Measurements from ENCODE around the gene PTPRE. TPM values are rescaled to one million over a fixed set of nuclear protein-coding genes. Genes with fewer than 3 reads are reported as not detected.

Gene PTPRE
- total RNA-seq, 1 experiment from 2014 or later, result 0.70 TPM

DNA sequence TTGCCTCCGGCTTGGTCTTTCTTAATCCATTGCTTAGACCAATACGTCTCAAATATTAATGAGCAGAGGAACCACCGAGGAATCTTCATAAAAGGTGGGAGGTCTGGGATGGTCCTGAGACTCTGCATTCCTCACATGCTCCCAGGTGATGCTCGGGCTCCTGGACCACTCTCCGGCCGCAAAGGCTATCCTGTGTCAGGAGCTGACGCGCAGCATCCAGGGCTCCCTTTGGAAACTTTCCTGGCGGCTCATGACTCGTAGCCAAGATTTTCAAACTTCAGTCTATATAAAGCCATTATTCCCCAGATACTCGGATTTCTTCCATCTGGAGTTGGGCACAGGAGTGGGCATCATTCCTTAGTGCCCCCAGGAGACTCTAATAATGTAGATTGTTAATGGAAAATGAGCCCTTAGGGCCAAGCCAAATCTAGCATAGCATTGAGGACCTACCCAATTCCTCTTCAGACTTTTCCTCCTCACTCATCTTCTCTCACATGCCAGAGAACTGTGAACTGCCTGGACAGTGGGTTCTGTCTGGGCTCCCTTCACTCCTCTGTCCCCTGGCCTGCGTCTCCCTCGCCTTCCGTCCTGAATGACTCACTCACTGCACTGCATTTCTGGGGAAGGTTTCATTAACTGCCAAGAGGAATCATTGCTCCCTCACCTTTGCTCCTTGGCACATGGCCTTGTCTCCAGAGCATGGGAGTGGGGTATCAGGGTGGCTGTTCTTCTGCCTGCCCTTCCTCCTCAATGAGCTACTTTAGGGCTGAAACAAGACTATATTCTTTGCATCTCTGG, 130.0 kb downstream of the PTPRE start:
- TF ChIP-seq, protein P1, sequence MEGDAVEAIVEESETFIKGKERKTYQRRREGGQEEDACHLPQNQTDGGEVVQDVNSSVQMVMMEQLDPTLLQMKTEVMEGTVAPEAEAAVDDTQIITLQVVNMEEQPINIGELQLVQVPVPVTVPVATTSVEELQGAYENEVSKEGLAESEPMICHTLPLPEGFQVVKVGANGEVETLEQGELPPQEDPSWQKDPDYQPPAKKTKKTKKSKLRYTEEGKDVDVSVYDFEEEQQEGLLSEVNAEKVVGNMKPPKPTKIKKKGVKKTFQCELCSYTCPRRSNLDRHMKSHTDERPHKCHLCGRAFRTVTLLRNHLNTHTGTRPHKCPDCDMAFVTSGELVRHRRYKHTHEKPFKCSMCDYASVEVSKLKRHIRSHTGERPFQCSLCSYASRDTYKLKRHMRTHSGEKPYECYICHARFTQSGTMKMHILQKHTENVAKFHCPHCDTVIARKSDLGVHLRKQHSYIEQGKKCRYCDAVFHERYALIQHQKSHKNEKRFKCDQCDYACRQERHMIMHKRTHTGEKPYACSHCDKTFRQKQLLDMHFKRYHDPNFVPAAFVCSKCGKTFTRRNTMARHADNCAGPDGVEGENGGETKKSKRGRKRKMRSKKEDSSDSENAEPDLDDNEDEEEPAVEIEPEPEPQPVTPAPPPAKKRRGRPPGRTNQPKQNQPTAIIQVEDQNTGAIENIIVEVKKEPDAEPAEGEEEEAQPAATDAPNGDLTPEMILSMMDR (conservative IDR thresholded peaks at IDR 0.05), result no peak
- Histone ChIP-seq H2AK5ac (ENCODE audit: insufficient read length, low read length) (no peak overlapping the region), H3K23ac (ENCODE audit: insufficient read length, low read depth, low read length) (no peak overlapping the region), H3K4ac (ENCODE audit: low read depth, low read length) (no peak overlapping the region), H3K18ac (ENCODE audit: insufficient read length, low read depth, low read length) (no peak overlapping the region), H3K9me3 (ENCODE audit: control insufficient read depth, low read depth, low read length) (no peaks in the 10 kb centered on the region), H2BK120ac (ENCODE audit: low read depth, low read length, poor library complexity, severe bottlenecking) (no peak overlapping the region), H3T11ph (ENCODE audit: low read length) (no peak overlapping the region), H4K5ac (ENCODE audit: insufficient read length, low read depth, low read length) (no peak overlapping the region), H3K4me1 (ENCODE audit: insufficient read depth, low read length) (no peaks in the 10 kb centered on the region), H2BK15ac (ENCODE audit: low read depth, low read length) (no peak overlapping the region), H3K56ac (ENCODE audit: insufficient read length, low read depth, low read length) (no peak overlapping the region), H4K91ac (ENCODE audit: insufficient read length, low read depth, low read length) (no peak overlapping the region), H3K14ac (ENCODE audit: insufficient read depth, low read length) (no peak overlapping the region), H3K79me1 (ENCODE audit: insufficient read depth, low read depth, low read length, poor library complexity, severe bottlenecking) (no peaks in the 10 kb centered on the region), H2BK20ac (ENCODE audit: low read depth, low read length, poor library complexity, severe bottlenecking) (no peak overlapping the region), H3K79me2 (ENCODE audit: insufficient read depth, low read length) (no peaks in the 10 kb centered on the region), H3K27me3 (ENCODE audit: insufficient read depth, low read length) (no peaks in the 10 kb centered on the region), H2AFZ (ENCODE audit: low read length) (no peak overlapping the region), H4K8ac (replicated peaks; ENCODE audit: insufficient read length, low read depth, low read length) (no peak overlapping the region), H3K9ac (ENCODE audit: extremely low read depth, insufficient read length, low read length) (no peak overlapping the region), H2BK5ac (ENCODE audit: insufficient read length, low read length) (no peak overlapping the region), H3K27ac (ENCODE audit: insufficient read length, low read depth, low read length) (no peak overlapping the region), H2BK12ac (ENCODE audit: insufficient read length, low read depth, low read length) (no peak overlapping the region), H4K20me1 (ENCODE audit: control insufficient read depth, insufficient read depth, insufficient read length) (no peaks in the 10 kb centered on the region), H3K4me2 (ENCODE audit: insufficient read depth, insufficient read length, low read length) (no peak overlapping the region), H3K23me2 (ENCODE audit: insufficient read length, low read depth, low read length, poor library complexity, severe bottlenecking) (peaks cover 4% of the 10 kb centered on the region)
- DNase-seq, result no peak
- Mint-ChIP-seq H3K4me1 (peaks cover 6 to 9% of the 10 kb centered on the region in 2 experiments; a peak in 3 of 4 replicates), H3K27ac (no peak overlapping the region; a peak in 1 of 7 replicates), H3K9me3 (no peaks in the 10 kb centered on the region), H3K4me3 (no peak overlapping the region), H3K36me3 (ENCODE audit: insufficient read depth in 1 of 3, low read depth in 3 of 3) (no peaks in the 10 kb centered on the region), H3K27me3 (ENCODE audit: low read depth) (peaks cover 27% of the 10 kb centered on the region)
- no CpG with 5 or more reads among the region's 14 CpGs for WGBS (ENCODE audit: extremely low coverage, insufficient read length, low lambda C conversion rate)

Data from H9 (cell line).